ENCODE results near the gene HDGFL3. TPM values are rescaled to one million over a fixed set of nuclear protein-coding genes. Genes with fewer than 3 reads are reported as not detected.

The HDGFL3 gene
- total and polyA plus RNA-seq, 10 of the 15 experiments (the other 5 are each of a cell fraction or from before 2014, with no cell fraction given) = 5.6 to 40.6 (median 15.8) TPM

DNA sequence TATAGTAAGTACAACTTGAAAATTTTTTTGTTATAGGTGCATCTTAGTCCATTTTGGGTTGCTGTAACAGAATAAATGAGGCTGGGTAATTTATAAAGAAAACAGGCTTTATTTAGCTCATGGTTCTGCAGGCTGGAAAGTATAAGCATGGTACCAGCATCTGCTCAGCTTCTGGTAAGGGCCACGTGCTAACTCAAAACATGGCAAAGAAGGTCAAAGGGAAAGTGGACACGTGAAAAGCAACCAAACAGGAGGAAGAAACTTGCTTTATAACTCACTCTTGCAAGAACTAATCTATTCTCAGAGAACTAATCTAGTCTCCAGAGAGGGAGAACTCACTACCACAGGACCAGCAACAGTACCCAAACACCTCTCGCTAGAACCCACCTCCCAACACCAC lies 9.1 kb downstream of the HDGFL3 start:
- ChIA-PET SMC1A (ENCODE audit: uncharacterized antibody, unreplicated experiment) (interaction anchor here (0.7 to 2.2 kb wide), 3 partner anchors 9 to 136 kb away, joined by 3 to 5 read pairs (median 4); no protein-coding TSS in a partner anchor), CTCF (no interaction called here), POLR2A (no interaction called here), RAD21 (ENCODE audit: unreplicated experiment) (interaction anchor here (0.9 to 1.0 kb wide), 2 partner anchors 8 to 136 kb away, joined by 4 read pairs; no protein-coding TSS in a partner anchor)
- BruUV-seq (replicated peaks) = no TSS peak
- H3K4me3 ChIP-seq = peak overlapping the region; percentile 60; the same call in 1 of the 2 replicates
- peak overlapping the region; percentile 64 for H3K9ac ChIP-seq (ENCODE audit: control insufficient read depth, insufficient read depth, low read length)
- no peaks in the 10 kb centered on the region for H3K36me3 ChIP-seq (ENCODE audit: control insufficient read depth in 2 of 2, insufficient read depth in 2 of 2, low read length in 1 of 2)
- H3K27ac ChIP-seq (ENCODE audit: control insufficient read depth, insufficient read depth) = peak overlapping the region; percentile 94
- peaks cover 94% of the 10 kb centered on the region for H3K79me2 ChIP-seq (ENCODE audit: control insufficient read depth, insufficient read depth, low read length)
- H3K27me3 ChIP-seq (replicated peaks in 1 of 2; ENCODE audit: control insufficient read depth in 2 of 2, insufficient read depth in 2 of 2, low read length in 1 of 2) = no peaks in the 10 kb centered on the region
- in situ Hi-C loops (cut with MboI) = no loop called here
- peaks cover 35% of the 10 kb centered on the region for H3K4me1 ChIP-seq (ENCODE audit: control insufficient read depth, insufficient read depth, low read length)
- no peaks in the 10 kb centered on the region for H3K9me3 ChIP-seq (replicated peaks; ENCODE audit: control insufficient read depth, insufficient read depth, low read length)
- 34% methylated on average over 3 of the region's 3 CpGs for WGBS (ENCODE audit: insufficient coverage, insufficient replicate concordance, low lambda C conversion rate, missing lambda C conversion rate)
- no peak for FAIRE-seq
- peak overlapping the region; percentile 29; the same call in 1 of the 2 replicates for H2AFZ ChIP-seq (ENCODE audit: control insufficient read depth, low read depth, low read length)
- H4K20me1 ChIP-seq (ENCODE audit: control insufficient read depth, insufficient read depth) = no peaks in the 10 kb centered on the region
- intact Hi-C loops (cut with micrococcal nuclease; ENCODE audit: unreplicated experiment) = loop anchor here (2.0 to 5.0 kb wide), 2 partner anchors 81 to 132 kb away; partner anchors contain the start of gene BTBD1
- H3K4me2 ChIP-seq (ENCODE audit: control insufficient read depth, insufficient read depth) = peak overlapping the region; percentile 94
- TF ChIP-seq RAD51 (IDR thresholded peaks at IDR 0.05) (0 out of 2 replicates have a peak, but pooled peaks have one; percentile 7), TCF12 (IDR thresholded peaks at IDR 0.05; ENCODE audit: low read depth, low read length) (no peak), PAX5 (IDR thresholded peaks at IDR 0.05; ENCODE audit: borderline replicate concordance, low read depth, low read length) (no peak)
- TF ChIP-seq, protein P1, sequence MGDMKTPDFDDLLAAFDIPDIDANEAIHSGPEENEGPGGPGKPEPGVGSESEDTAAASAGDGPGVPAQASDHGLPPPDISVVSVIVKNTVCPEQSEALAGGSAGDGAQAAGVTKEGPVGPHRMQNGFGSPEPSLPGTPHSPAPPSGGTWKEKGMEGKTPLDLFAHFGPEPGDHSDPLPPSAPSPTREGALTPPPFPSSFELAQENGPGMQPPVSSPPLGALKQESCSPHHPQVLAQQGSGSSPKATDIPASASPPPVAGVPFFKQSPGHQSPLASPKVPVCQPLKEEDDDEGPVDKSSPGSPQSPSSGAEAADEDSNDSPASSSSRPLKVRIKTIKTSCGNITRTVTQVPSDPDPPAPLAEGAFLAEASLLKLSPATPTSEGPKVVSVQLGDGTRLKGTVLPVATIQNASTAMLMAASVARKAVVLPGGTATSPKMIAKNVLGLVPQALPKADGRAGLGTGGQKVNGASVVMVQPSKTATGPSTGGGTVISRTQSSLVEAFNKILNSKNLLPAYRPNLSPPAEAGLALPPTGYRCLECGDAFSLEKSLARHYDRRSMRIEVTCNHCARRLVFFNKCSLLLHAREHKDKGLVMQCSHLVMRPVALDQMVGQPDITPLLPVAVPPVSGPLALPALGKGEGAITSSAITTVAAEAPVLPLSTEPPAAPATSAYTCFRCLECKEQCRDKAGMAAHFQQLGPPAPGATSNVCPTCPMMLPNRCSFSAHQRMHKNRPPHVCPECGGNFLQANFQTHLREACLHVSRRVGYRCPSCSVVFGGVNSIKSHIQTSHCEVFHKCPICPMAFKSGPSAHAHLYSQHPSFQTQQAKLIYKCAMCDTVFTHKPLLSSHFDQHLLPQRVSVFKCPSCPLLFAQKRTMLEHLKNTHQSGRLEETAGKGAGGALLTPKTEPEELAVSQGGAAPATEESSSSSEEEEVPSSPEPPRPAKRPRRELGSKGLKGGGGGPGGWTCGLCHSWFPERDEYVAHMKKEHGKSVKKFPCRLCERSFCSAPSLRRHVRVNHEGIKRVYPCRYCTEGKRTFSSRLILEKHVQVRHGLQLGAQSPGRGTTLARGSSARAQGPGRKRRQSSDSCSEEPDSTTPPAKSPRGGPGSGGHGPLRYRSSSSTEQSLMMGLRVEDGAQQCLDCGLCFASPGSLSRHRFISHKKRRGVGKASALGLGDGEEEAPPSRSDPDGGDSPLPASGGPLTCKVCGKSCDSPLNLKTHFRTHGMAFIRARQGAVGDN (IDR thresholded peaks at IDR 0.05) = peak; percentile 34; the same call in 1 of the 2 replicates
- no peak for DNase-seq (ENCODE audit: low read depth, low spot score)
- ATAC-seq = peak; percentile 24
